Measurements from ENCODE around the gene POLR3A.

POLR3A gene

GRCh38 chr10:78021201-78021600 lies 8.1 kb downstream of the POLR3A start:
- DNase-seq (ENCODE audit: low read depth) = no peak
- TF ChIP-seq CTCF (conservative IDR thresholded peaks at IDR 0.05; ENCODE audit: low read depth, low read length) = no peak
- no peak overlapping the region for H3K4me3 ChIP-seq (ENCODE audit: low read length)

- TF ChIP-seq CTCF (conservative IDR thresholded peaks at IDR 0.05; ENCODE audit: low read depth, low read length) = no peak
- no peak for DNase-seq (ENCODE audit: low read depth)
- H3K4me3 ChIP-seq (ENCODE audit: low read length) = no peak overlapping the region
Measured at GRCh38 chr10:78019264-78019663, 10.1 kb downstream of the POLR3A start.

GRCh38 chr10:78017856-78018255 lies 11.5 kb downstream of the POLR3A start:
- H3K4me3 ChIP-seq (ENCODE audit: low read length) = no peak overlapping the region
- DNase-seq (ENCODE audit: low read depth) = no peak
- no peak for TF ChIP-seq CTCF (conservative IDR thresholded peaks at IDR 0.05; ENCODE audit: low read depth, low read length)

GRCh38 chr10:78015546-78015945 lies 13.8 kb downstream of the POLR3A start:
- DNase-seq (ENCODE audit: low read depth) = no peak
- no peak for TF ChIP-seq CTCF (conservative IDR thresholded peaks at IDR 0.05; ENCODE audit: low read depth, low read length)
- H3K4me3 ChIP-seq (ENCODE audit: low read length) = no peak overlapping the region

GRCh38 chr10:78013564-78013963 lies 15.8 kb downstream of the POLR3A start:
- DNase-seq (ENCODE audit: low read depth) = no peak
- TF ChIP-seq CTCF (conservative IDR thresholded peaks at IDR 0.05; ENCODE audit: low read depth, low read length) = no peak
- no peak overlapping the region for H3K4me3 ChIP-seq (ENCODE audit: low read length)

- DNase-seq (ENCODE audit: low read depth) = no peak
- no peak for TF ChIP-seq CTCF (conservative IDR thresholded peaks at IDR 0.05; ENCODE audit: low read depth, low read length)
- no peak overlapping the region for H3K4me3 ChIP-seq (ENCODE audit: low read length)
Measured at GRCh38 chr10:78011065-78011464, 18.2 kb downstream of the POLR3A start.

GRCh38 chr10:78010278-78010677 lies 19.0 kb downstream of the POLR3A start:
- TF ChIP-seq CTCF (conservative IDR thresholded peaks at IDR 0.05; ENCODE audit: low read depth, low read length) = no peak

More at GRCh38 chr10:78010278-78010677, 19.0 kb downstream of the POLR3A start:
- DNase-seq (ENCODE audit: low read depth) = no peak
- no peak overlapping the region for H3K4me3 ChIP-seq (ENCODE audit: low read length)

Data from retinal pigment epithelial cell (primary cell).